A549 treated with CORT108297 at 1 μM for 4 hours (cell line): ENCODE data around the gene CERCAM. TPM values are rescaled to one million over a fixed set of nuclear protein-coding genes. Genes with fewer than 3 reads are reported as not detected.

Source experiments
- total RNA-seq: library from RNA; stranded (reverse); fragments of 200-300 nt; extraction: Qiagen RNA extraction; gene quantifications from 5 replicates; pipeline ENCODE4 v1.2.3, GENCODE V29; 2022

Gene CERCAM
- 32.0 to 43.1 TPM (median 38.8 TPM) in 5 replicates for total RNA-seq

GRCh38 chr9:128420651-128421481 is at the start of gene CERCAM:
Gene CERCAM (plus strand): TSS chr9:128420857. CDS start chr9:128420878, 21 bp downstream.

GRCh38 chr9:128455849-128456612 is 35.4 kb downstream of the CERCAM start, which contains the start of gene ODF2:
Gene ODF2 (plus strand): TSS chr9:128456006. CDS start chr9:128456092, 86 bp downstream.

Other genes with a start within 250 kb of the CERCAM start
- 75.2 to 92.1 TPM (median 88.1 TPM) in 5 replicates for gene CIZ1, start 229.3 kb upstream of the CERCAM start, total RNA-seq
- 78.2 to 96.1 TPM (median 86.9 TPM) in 5 replicates for gene DNM1, start 217.5 kb upstream of the CERCAM start, total RNA-seq
- 38.8 to 54.8 TPM (median 46.5 TPM) in 5 replicates for gene GOLGA2, start 144.8 kb upstream of the CERCAM start, total RNA-seq
- 41.5 to 51.4 TPM (median 46.9 TPM) in 5 replicates for gene SWI5, start 144.6 kb upstream of the CERCAM start, total RNA-seq
- 40.0 to 56.0 TPM (median 51.8 TPM) in 5 replicates for gene TRUB2, start 98.4 kb upstream of the CERCAM start, total RNA-seq
- 47.6 to 64.3 TPM (median 63.2 TPM) in 5 replicates for gene COQ4, start 98.0 kb upstream of the CERCAM start, total RNA-seq
- gene SLC27A4, start 80.3 kb upstream of the CERCAM start, total RNA-seq: 38.8 to 52.9 TPM (median 48.0 TPM) in 5 replicates
- 65.5 to 89.4 TPM (median 85.3 TPM) in 5 replicates for gene URM1, start 49.5 kb upstream of the CERCAM start, total RNA-seq
- 26.0 to 31.1 TPM (median 28.6 TPM) in 5 replicates for gene ODF2, start 35.1 kb downstream of the CERCAM start, total RNA-seq
- 28.7 to 31.7 TPM (median 30.8 TPM) in 5 replicates for gene GLE1, start 83.9 kb downstream of the CERCAM start, total RNA-seq
- gene SPTAN1, start 131.7 kb downstream of the CERCAM start, total RNA-seq: 142 to 153 TPM (median 151 TPM) in 5 replicates
- gene DYNC2I2, start 236.0 kb downstream of the CERCAM start, total RNA-seq: 92.7 to 147 TPM (median 145 TPM) in 5 replicates